Epithelial cell of esophagus (primary cell): ENCODE results near the gene SCG2.

ENCODE experiments used
- DNase-seq: peaks from one replicate; pipeline ENCODE4 v3.0.0; 2010; ENCODE audit warnings: low read depth
- H3K4me3 ChIP-seq: 2 replicates; pipeline ENCODE4 v1.5.1; 2011; ENCODE audit warnings: mild to moderate bottlenecking, low read length, control low read depth
- CTCF ChIP-seq: IDR thresholded peaks from 2 replicates; pipeline ENCODE4 v1.5.1; 2011; ENCODE audit warnings: low read depth, mild to moderate bottlenecking, low read length, control low read depth, inconsistent platforms; ENCODE audit not compliant: insufficient read depth; ENCODE audit errors: missing control alignments

Gene SCG2

GRCh38 chr2:223601932-223602666, at the start of gene SCG2:
Gene SCG2 (minus strand): TSS chr2:223602361. CDS start chr2:223599282, 3,079 bp downstream.
- no peak within 1 kb of the TSS for H3K4me3 ChIP-seq
- TF ChIP-seq CTCF: peak; percentile 14
- peak; percentile 83 for DNase-seq

- no peak for TF ChIP-seq CTCF
- no peak overlapping the region for H3K4me3 ChIP-seq
- no peak for DNase-seq
Observed at GRCh38 chr2:223649554-223650533, 47.7 kb upstream of the SCG2 start.

GRCh38 chr2:223648755-223649154, 46.6 kb upstream of the SCG2 start:
- no peak for DNase-seq
- H3K4me3 ChIP-seq: no peak overlapping the region
- no peak for TF ChIP-seq CTCF

- H3K4me3 ChIP-seq: no peak overlapping the region
- no peak for TF ChIP-seq CTCF
- DNase-seq: no peak
Observed at GRCh38 chr2:223647258-223647952, 45.2 kb upstream of the SCG2 start.

- no peak for DNase-seq
- TF ChIP-seq CTCF: no peak
- H3K4me3 ChIP-seq: no peak overlapping the region
Observed at GRCh38 chr2:223644136-223644535, 42.0 kb upstream of the SCG2 start.

GRCh38 chr2:223643309-223643708, 41.1 kb upstream of the SCG2 start:
- H3K4me3 ChIP-seq: no peak overlapping the region
- no peak for DNase-seq
- TF ChIP-seq CTCF: no peak
